HPDE6-E6E7 (cell line): ENCODE measurements around the gene ECI1.
"Not testable (repeated sequence)": the region's sequence is repeated elsewhere in the genome, so short reads cannot be mapped to it uniquely, and the experiment has no call there.

ENCODE experiments used
- DNase-seq: peaks from one replicate; pipeline ENCODE4 v3.0.0; 2011; ENCODE audit warnings: missing footprints; ENCODE audit errors: extremely low spot score

The ECI1 gene

DNA sequence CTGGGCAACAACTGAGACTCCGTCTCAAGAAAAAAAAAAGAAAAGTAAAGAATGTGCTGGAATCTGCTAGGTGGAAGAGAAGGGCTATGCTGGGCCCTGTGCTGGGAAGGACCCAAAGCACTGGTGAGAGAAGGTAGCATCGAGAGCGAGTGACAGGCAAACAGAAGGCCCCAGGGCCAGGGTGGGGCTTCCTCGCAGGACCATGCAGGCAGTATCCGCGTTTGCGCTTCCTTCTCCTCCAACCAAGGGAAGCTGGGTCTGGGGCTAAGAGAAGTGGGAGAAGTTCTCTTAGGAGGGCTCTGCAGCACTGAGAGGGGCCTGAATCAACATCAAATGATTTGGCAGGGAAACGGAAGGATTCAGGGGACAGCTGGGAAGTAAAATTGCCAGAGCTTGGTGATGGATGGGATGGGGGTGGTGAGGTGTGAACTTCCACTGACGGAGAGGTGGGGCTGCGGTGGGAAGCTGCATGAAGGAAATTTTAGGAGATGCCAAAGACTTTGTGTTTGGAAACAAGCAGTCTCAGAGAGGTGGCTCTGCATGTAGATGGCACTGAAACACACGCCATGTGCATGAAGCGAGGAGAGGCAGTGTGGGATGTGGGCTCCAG, 5.2 kb upstream of the ECI1 start:
- DNase-seq = no peak

- no peak for DNase-seq
Observed at GRCh38 chr16:2253293-2253692, 1.9 kb upstream of the ECI1 start.

DNA sequence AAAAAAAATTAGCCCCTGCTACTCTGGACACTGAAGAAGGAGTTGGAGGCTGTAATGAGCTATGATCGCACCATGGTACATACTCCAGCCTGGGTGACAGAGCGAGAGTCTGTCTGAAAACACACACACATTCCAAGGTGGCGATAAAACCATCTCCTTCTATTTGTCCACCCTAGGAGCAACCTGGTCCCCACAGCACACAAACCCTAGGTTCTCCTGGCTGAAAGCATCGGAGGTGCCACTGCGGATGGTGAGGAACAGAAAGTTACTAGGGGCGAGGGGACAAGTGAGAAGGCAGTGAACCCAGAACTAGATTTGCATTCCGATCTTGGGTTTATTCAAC, 1.4 kb upstream of the ECI1 start:
- no peak for DNase-seq

DNA sequence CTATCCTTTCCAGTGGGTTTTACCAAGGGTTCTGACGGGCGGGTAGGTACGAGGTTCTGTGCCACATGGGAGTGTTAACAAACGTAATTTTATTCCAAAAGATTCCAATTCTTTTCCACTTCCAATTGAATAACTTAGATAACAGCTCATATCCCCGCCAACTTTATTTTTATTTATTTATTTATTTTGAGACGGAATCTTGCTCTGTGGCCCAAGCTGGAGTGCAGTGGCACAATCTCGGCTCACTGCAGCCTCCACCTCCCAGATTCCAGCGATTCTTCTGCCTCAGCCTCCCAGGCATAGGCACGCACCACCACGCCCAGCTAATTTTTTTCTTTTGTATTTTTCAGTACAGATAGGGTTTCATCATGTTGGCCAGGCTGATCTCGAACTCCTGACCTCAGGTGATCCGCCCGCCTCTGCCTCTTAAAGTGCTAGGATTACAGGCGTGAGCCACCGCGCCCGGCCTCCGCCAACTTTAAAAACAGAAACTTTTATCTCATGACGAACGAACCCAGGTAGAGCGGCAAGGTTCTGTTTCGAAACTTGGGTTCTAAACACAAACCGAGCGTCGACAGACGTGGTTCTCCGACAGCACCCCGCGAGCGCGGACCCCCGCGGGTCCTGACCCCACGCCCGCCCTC, 613 bp downstream of the ECI1 start:
- no peak for DNase-seq

DNA sequence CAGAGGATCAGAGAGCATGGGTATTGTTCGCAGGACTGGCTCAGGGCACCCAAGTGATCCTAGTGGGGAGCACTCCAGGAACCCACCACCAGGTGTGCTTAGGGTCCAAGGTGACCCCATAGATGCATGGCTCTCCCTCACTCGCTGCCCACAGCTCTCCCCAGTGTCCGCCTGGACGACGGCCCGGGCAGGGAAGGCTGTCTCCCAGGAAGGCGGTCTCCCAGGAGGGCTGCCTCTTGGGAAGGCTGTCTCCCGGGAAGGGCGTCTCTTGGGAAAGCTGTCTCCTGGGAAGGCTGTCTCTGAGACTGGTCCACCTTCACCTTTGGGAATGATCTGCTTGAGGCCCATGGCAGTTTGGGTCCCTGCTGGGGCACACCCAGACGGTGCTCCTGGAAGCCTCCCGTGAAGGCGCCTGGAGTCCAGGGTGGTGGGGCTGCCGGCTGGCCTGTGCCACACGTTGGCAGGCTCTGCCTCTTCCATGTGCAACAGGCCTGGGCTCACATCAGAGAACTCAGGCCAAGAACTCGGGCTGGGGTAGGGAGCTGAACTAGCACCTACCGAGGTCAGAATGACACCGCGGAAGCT, 5.0 kb downstream of the ECI1 start:
- no peak for DNase-seq

DNA sequence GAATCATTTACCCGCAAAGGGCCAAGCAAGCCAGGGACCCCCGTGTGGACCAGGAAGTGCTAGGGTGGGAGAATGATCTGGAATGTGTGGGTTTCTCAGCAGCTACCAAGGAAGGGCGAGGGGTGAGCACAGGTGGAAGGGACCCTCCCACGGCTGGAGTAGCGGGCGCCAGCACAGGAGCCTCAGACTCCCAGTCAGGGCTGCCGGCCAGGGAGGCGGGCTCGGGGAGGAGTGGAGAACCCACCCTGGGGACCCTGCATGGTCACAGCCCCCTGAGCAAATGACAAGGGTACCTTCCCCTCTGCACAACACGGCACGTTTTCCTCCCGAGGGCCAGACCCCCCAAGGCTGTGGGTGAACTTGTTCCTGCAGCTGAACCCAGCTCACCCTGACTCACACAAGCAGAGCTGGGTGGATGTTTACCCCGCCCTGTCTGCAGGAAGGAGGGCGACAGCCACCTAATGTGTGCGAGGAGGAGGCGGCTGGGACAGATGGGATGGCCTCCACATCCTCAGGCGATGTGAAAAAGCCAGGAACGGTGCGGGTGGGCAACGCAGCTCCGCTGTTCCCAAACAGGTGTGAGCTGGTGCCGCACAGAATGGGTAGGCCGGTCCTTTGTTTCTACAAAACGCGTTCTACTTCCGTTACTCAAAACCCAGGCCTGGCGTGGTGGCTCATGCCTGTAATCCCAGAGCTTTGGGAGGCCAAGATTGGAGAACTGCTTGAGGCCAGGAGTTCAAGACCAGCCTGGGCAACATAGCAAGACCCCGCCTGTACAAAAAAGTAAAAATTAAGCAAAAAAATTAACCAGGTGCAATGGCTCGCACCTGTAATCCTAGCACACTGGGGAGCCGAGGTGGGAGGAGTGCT, 6.2 kb downstream of the ECI1 start:
- no peak for DNase-seq

DNA sequence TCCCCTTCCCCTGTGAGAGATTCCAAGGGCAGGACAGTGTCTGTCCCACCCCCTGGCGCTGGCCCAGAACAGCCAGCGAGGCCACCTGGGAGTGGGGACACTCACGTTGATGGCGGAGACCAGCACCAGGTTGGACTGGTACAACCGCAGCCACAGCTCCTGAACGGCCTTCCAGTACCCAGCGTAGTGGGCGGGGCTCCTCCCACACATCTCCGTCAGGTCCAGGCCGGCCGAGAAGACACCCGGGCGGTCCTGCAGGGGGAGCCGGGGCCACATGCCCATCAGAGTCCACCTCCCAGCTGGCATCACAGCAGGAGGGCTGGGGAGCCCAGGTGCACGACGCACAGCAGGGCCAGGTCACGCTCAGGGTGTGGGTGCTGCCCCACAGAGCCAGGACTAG, 7.1 kb downstream of the ECI1 start:
- no peak for DNase-seq

GRCh38 chr16:2243781-2244180, 7.6 kb downstream of the ECI1 start:
- no peak for DNase-seq

GRCh38 chr16:2243031-2243528, 8.3 kb downstream of the ECI1 start:
- no peak for DNase-seq

DNA sequence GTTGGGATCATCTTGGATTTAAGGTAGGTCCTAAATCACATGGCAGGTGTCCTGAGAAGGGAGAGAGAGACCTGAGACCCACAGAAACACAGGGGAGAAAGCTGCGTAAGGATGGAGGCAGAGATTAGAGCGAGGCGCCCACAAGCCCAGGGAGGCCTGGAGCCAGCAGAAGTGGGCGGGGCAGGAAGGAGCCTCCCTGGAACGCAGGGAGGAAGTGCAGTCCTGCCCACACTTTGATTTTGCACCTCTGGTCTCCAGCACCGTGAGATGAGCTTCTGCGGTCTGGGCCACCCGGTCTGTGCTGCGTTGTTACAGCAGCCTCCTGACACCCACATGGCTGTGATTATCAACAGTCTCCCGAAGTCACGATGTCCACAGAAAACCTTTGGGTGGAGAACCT, 8.8 kb downstream of the ECI1 start:
- no peak for DNase-seq

DNA sequence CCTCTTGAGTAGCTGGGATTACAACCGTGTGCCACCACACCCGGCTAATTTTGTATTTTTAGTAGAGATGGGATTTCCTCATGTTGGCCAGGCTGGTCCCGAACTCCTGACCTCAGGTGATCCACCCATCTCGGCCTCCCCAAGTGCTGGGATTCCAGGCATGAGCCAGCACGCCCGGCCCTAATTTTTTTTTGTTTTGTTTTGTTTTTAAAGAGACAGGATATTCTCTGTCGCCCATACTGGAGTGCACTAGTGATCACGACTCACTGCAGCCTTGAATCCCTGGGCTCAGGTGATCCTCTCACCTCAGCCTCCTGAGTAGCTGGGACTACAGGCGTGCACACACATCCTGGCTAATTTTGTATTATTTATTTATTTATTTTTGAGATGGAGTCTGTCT, 11.1 kb downstream of the ECI1 start:
- DNase-seq = not testable (repeated sequence)

DNA sequence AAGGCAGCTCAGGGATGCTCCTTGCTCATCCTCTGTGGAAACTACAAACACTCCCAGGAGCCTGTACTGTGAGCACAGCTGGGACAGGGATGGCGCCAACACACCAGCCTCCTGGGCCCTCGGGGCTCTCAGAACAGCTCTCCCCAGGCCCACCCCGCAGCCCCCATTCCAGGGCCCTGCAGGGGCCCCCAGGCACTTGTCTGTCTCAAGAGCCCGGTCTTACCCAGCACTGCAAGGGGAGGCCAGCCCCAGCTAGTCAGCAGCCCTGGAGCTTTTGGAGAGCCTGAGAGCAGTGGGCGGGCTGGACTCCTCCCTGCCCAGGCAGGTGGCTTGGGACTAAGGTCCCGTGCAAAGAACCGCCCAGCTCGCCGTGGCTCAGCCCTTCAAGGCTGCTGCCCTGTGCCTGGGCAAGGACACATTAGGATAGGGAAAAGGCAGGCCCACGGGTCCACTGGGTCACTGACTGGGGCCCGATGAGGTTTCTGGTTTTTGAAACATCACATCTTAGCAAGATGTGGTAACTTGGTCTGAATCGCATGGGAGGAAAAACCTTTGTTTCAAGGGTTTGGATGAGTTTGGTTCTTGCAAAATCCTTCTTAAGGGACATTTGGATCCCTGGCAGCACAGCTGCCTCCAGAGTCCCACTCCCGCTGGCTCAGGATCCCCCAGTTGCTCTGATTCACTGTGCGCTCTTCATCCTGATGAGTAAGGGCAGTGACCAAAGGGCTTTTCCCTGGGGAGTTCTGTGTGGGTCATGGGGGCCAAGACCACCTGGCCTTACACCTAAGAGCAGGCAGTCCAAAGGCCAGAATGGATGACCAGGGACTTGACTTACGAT, 12.3 kb downstream of the ECI1 start:
- no peak for DNase-seq

DNA sequence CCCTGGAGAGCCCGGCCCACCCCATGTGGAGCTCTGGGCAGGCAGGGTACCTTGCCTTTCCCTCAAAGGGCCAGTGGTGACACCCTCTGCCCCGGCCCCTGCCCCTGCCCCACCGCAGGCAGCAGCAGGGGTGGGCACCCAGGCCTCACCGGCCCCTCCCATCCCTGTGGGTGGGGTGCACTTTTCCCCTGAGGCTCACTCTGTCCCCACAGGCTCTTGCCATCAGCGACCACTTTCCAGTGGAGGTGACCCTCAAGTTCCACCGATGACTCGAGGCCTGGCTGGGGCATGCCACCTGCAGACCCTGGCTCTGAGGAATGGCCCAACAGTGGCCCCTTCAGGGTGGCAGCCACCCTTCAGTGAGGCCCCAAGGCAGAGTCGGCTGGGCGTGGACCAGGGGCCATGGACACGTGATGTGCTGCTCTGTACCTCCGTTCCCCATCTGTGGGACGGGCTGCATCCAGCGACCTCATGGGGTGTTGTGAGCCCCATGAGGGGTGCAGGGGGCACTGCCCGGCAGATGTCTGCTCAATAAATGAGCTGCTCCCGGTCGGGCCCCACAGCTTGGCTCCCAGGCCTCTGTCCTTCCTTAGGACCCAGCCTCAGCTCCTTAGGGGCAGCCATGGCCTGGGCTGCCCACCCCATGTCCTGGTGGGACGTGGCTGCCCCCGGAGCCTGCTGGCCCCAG, 13.1 kb downstream of the ECI1 start:
- DNase-seq = no peak

DNA sequence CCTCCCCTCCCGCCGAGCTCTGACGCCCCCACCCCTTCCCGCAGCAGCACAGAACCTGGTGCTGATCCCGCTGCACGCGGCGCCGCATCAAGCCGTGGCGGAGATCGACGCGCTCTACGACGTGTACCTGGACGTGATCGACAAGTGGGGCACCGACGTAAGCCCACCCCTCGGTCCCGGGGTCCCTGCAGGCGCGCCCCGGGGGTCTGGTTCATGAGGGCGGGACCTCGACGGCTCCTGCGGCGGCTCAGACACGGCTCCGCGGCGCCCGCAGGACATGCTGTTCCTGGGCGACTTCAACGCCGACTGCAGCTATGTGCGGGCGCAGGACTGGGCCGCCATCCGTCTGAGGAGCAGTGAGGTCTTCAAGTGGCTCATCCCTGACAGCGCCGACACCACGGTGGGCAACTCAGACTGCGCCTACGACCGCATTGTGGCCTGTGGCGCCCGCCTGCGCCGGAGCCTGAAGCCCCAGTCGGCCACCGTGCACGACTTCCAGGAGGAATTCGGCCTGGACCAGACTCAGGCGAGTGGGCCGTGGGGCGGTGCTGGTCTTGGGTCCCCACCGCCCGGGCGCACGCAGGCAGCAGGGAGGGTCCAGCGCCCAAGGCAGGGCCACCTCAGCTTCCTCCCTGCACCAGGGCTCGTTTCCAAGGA, 13.8 kb downstream of the ECI1 start:
- DNase-seq = no peak

DNA sequence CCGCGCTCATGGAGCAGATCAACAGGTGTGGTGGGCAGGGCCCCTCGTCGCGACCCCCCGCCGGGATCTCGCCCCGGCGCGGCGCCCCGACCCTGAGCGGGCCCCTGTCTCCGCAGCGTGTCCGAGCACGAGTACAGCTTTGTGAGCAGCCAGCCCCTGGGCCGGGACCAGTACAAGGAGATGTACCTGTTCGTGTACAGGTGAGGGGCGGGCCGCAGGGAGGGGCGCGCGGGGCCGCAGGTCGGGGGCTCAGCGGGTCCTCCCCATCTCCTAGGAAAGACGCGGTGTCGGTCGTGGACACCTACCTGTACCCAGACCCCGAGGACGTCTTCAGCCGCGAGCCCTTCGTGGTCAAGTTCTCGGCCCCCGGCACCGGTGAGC, 14.3 kb downstream of the ECI1 start:
- no peak for DNase-seq

GRCh38 chr16:2236337-2237101, 14.9 kb downstream of the ECI1 start, which contains the start of gene DNASE1L2:
TSS of gene DNASE1L2 (plus strand) at chr16:2236444. CDS start at chr16:2236817, 373 bp downstream.
- no peak for DNase-seq

DNA sequence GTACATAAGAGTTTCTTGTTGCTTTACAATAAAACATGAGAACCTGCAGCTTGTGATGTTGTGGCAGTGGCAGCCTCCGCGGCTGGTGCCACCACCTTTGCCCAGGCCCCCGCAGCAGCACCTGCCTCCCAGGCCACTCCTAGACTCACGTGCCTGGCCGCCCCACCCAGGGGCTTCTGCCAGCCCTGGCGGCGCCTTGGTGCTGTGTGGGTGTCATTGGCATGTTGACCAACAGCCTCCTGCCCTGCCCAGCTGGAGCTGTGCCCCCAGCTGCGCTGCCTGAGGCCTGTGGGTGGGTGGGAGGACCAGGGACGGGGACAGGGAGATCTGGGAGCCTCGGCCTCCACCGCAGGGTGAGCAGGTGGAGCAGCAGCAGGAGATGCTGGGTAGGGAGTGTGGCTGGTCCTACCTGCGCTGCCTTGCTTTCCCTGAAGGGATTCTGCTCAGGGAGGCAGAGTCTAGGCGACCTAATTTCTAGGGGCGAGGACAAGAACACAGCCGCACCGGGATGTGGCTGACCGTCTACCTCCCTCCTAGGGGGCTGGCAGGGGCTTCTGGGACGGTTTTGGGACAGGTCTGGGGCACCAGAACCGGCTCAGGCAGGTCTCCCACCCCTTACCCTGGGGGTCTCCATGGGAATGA, 15.6 kb downstream of the ECI1 start:
- no peak for DNase-seq

DNA sequence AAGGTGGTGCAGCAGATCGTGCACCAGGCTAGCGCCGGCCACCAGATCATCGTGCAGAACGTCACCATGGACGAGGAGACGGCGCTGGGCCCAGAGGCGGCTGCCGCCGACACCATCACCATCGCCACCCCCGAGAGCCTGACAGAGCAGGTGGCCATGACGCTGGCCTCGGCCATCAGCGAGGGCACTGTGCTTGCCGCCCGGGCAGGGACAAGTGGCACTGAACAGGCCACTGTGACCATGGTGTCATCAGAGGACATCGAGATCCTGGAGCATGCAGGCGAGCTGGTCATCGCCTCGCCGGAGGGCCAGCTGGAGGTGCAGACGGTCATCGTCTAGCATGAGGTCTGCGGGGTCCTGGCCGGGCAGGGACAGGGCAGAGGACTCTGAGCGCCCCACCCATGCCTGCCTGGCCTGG, 16.1 kb downstream of the ECI1 start:
- DNase-seq = no peak

GRCh38 chr16:2234813-2235170, 16.6 kb downstream of the ECI1 start:
- no peak for DNase-seq
